Embryonic facial prominence (tissue), 1 donor: ENCODE data around the gene DOK4.
"Not testable (repeated sequence)": the region's sequence is repeated elsewhere in the genome, so short reads cannot be mapped to it uniquely, and the experiment has no call there.

Source experiments
- DNase-seq: peaks from one replicate; pipeline ENCODE4 v3.0.0-alpha.2; 2016; ENCODE audit errors: extremely low spot score

DOK4 gene

DNA sequence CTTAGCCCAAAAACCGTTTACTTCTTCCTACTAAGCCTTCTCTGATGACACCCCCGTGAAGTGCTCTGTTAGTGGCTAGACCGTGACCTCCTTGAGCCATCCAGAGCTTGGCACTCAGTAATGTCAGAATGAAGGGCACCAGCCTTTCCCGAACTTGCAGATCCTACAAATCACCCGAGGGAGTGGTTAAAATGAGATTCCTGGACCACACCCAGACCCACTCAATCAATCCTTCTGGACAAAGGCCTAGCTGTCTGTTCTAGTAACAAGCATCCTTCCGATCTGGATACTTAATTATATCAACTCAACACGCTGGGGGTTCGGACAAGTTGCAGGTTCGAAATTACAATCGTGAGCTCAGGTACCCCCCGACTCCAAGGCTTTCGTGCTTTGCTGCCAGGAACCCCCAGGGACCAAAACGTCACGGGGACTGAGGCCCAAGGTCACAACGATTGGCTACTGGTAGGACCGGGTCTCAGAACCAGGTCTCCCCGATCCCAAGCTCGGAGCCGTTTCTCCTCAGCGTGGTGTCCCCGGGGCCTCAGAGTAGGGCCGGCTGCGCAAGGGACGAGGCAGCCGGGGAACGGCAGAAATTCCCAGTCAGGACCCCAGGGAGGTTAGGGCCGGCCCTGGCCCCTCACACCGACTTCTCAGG is 39.6 kb downstream of the DOK4 start:
- DNase-seq, result no peak

- no peak for DNase-seq
Observed at GRCh38 chr16:57445510-57445909, 40.8 kb downstream of the DOK4 start.

GRCh38 chr16:57444711-57445110 is 41.6 kb downstream of the DOK4 start:
- no peak for DNase-seq

DNA sequence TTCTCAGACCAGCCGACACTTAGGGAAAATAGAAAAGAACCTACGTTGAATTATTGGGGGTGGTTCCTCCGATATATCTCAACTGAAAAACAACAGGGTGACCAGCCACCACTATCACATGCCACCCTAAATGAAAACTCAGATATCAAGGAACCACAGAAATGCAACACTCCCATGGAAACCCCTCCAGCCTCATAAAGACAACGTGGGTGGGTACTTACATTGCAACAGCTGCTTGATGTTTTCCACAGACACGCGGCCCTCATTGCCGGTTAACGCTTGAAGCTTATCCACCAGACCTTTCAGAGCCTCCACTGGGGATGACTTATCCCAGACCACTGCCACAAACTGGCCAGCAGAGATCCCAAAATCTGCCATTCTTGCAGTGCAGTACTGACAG is 45.7 kb downstream of the DOK4 start:
- DNase-seq, result not testable (repeated sequence)

DNA sequence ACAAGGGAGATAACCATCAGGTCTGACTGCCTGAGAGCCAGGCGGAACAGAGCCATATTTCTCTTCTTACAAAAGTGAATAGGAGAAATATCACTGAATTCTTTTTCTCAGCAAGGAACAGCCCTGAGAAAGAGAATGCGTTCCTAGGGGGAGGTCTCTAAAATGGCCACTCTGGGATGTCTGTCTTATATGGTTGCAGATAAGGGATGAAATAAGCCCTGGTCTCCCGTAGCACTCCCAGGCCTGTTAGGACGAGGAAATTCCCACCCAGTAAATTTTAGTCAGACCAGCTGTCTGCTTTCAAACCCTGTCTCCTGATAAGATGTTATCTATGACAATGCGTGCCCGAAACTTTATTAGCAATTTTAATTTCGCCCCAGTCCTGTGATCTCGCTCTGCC is 46.3 kb downstream of the DOK4 start:
- DNase-seq, result not testable (repeated sequence)

- no peak for DNase-seq
Observed at GRCh38 chr16:57435838-57436237, 50.5 kb downstream of the DOK4 start.

- no peak for DNase-seq
Observed at GRCh38 chr16:57434003-57434402, 52.3 kb downstream of the DOK4 start.

GRCh38 chr16:57432989-57433388 is 53.3 kb downstream of the DOK4 start:
- DNase-seq, result no peak

DNA sequence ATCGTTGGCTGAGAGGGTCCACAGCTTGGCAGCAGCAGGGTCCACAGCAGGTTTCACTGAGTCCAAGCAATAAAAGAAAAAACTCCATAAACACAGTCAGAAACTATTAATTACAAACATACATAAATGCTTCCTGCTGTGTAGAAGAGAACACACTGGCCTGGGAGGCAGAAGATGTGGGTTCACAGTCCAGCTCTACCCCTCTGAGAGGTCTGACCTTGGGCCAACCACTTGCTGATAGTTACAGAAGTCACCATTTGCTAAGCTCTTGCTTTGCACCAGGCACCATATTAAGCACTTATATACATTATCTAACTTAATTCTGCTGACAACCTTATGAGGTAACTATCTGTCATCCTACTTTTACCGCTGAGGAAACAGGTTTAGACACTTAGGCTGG is 53.8 kb downstream of the DOK4 start:
- DNase-seq, result no peak

- no peak for DNase-seq
Observed at GRCh38 chr16:57430955-57431354, 55.3 kb downstream of the DOK4 start.

DNA sequence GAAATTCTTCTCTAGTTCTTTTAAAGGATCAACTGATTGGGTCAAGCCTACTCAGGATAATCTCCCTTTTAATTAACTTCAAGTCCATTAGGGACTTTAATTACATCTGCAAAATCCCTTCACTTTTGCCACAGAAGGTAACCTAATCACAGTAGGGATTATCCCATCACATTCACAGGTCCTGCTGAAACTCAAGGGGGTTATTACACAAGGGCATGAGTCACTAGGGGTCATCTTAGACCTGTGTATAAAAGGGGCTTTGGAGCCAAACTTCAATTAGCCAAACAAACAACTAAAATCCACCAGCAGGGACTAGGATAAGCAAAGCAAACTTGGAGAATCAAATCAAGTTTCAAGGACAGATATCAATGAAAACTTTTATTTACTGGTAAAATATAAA is 58.5 kb downstream of the DOK4 start:
- DNase-seq, result no peak

- DNase-seq, result no peak
Observed at GRCh38 chr16:57427307-57427706, 59.0 kb downstream of the DOK4 start.

DNA sequence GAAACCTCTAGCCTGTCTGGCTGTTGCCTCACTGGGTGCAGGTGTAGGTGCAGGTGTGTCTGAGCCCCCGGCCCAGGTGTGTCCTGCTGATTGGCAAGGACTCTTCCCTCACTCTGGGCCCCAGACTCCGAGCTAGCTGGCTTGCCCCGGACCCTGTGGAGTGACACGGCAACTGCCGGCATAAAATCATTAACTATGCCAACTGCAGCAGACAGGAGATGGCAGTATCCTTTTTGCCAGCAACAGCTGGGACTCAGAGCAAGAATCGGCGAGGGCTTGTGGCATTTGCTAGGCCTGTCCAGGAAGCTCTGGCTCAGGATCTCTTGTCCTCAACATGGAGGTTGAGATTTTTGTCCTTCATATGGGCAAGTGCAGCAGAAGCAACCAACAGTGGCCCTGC is 59.9 kb downstream of the DOK4 start:
- no peak for DNase-seq

GRCh38 chr16:57424583-57424982 is 61.7 kb downstream of the DOK4 start:
- no peak for DNase-seq

- DNase-seq, result no peak
Observed at GRCh38 chr16:57423152-57423551, 63.1 kb downstream of the DOK4 start.

DNA sequence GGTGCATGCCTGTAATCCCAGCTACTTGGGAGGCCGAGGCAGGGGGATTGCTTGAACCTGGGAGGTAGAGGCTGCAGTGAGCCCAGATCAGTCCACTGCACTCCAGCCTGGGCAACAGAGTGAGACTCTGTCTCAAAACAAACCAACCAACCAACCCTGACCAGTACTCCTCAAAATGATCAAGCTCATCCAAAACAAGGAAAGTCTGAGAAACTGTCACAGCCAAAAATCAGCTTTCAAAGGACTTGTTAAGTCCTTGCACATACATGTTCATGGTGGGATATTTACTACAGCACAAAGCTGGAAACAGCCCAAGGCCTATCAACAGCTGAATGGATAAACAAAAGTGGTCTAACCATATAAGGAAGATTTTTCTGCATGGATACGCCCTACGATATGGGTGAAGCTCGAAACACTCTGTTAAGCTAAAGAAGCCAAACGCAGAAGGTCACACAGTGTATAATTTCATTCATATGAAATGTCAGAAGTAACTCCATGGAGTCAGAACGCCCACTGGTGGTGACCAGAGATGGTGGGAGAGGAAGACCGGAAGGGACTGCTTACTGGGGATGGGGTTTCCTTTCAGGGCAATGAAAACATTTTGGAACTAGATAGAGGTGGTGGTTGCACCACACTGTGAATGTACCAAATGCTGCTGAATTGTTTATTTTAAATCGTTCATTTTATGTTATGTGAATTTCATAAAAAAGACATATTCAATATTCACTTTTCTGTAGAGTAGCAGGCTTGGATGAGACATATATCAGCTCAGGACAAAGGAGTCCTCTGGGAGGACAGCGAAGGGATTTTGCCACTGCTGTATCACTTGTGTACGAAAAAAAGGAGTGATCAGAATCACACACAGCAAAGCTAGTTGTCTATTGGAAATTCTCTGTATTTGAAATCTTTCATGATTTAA is 64.0 kb downstream of the DOK4 start:
- no peak for DNase-seq
